Sigmoid colon (tissue), 7 donors: Measurements from ENCODE around the gene LLGL2. TPM values are rescaled to one million over a fixed set of nuclear protein-coding genes. Genes with fewer than 3 reads are reported as not detected.

Experiments used
- DNase-seq: peaks from one replicate; pipeline ENCODE4 v3.0.0-alpha.2; 2019
- H3K27ac ChIP-seq, 4 donors: fragments of 200-600 bp; sonication (generic); one replicate each; pipeline ENCODE4 v1.5.1; 2016 to 2019; ENCODE audit warnings: mild to moderate bottlenecking in 1 of 4
- H3K27me3 ChIP-seq, 3 donors: fragments of 200-600 bp; sonication (generic); one replicate each; pipeline ENCODE4 v1.5.1; 2019; ENCODE audit warnings: mild to moderate bottlenecking in 1 of 3
- H3K36me3 ChIP-seq, 4 donors: fragments of 200-600 bp; sonication (generic); one replicate each; pipeline ENCODE4 v1.5.1; 2016 to 2019
- H3K4me1 ChIP-seq, 4 donors: fragments of 200-600 bp; sonication (generic); one replicate each; pipeline ENCODE4 v1.5.1; 2017 to 2019
- H3K4me3 ChIP-seq, 4 donors: fragments of 200-600 bp; sonication (generic); one replicate each; pipeline ENCODE4 v1.5.1; 2017 to 2019; ENCODE audit warnings: mild to moderate bottlenecking in 2 of 4, moderate library complexity in 1 of 4
- H3K9me3 ChIP-seq, 4 donors: fragments of 200-600 bp in 3 of 4; sonication (generic) in 3 of 4; one replicate each; pipeline versions ENCODE4 v1.5.1 to v1.6.1; 2013 to 2019
- EP300 ChIP-seq, 4 donors: sonication (generic); formaldehyde crosslinking; IDR thresholded peaks; one replicate each; pipeline ENCODE4 v1.6.1; 2017; ENCODE audit warnings: antibody characterized with exemption in 4 of 4
- POLR2A ChIP-seq, 2 donors: fragments of 450-650 bp; IDR thresholded peaks; one replicate each; pipeline ENCODE4 v1.6.1; 2016; ENCODE audit warnings: antibody characterized with exemption in 2 of 2, mild to moderate bottlenecking in 2 of 2, moderate library complexity in 2 of 2
- POLR2AphosphoS5 ChIP-seq, 4 donors: sonication (generic); formaldehyde crosslinking; IDR thresholded peaks; one replicate each; pipeline ENCODE4 v1.6.1; 2017; ENCODE audit warnings: antibody characterized with exemption in 4 of 4
- WGBS, 2 donors: extraction: QIAGEN DNeasy Blood & Tissue Kit; methylation state at CpG; one replicate each; pipeline ENCODE4 v1.1.7; 2013; 5-methylcytosine and 5-hydroxymethylcytosine counted together
- intact Hi-C: fragments of 100-400 bp; cut with DNase I; formaldehyde crosslinking; loops from one replicate; pipeline ENCODE4 v1.15.1; 2023
- polyA plus RNA-seq, 3 donors: library from polyadenylated mRNA; stranded (reverse); fragments of 200-250 nt; gene quantifications; one replicate each; pipeline ENCODE4 v1.2.3, GENCODE V29; 2013
- total RNA-seq, 4 donors: library from RNA; depleted of rRNA; stranded (reverse); fragments of >200 nt; gene quantifications; one replicate each; pipeline ENCODE4 v1.1.0, GENCODE V29; 2016
- TF ChIP-seq, protein P1 (sequence below), 4 experiments: fragments of 450-650 bp in 3 of 4; fragments of 200-600 bp in 1 of 4; IDR thresholded peaks; one replicate each; pipeline ENCODE4 v1.5.1; 2016 to 2019; ENCODE audit warnings: antibody characterized with exemption in 4 of 4, mild to moderate bottlenecking in 3 of 4, moderate library complexity in 2 of 4
- donor health status: healthy with polysubstance abuse.
- donor health status: Bipolar disorder and iron deficiency.
- donor health status: healthy.

Gene LLGL2
- total and polyA plus RNA-seq, 7 donors: 1.4 to 299 (median 5.0) TPM

DNA sequence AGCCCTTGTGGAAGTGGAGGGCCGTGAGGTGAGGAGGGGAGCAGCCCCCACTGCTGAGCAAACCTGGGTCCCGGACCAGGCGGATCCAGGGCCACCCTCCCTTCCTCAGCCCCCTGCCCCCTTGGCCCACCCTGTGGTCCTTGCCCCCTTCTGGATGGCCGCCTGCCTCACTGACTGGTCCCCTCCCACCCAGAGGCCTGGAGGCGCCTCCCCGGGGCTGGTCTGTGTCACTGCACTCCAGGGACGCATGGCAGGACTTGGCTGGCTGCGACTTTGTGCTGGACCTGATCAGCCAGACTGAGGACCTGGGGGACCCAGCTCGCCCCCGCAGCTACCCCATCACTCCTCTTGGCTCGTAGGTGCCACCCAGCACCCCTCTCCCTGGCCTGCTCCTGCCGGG is 88.5 kb downstream of the LLGL2 start:
- DNase-seq: no peak
- Histone ChIP-seq H3K9me3 (no peaks in the 10 kb centered on the region), H3K4me1 (no peaks in the 10 kb centered on the region), H3K36me3 (peaks cover 7 to 89% (median 32%) of the 10 kb centered on the region in 4 donors), H3K4me3 (no peak overlapping the region), H3K27ac (no peak overlapping the region), H3K27me3 (no peaks in the 10 kb centered on the region)
- intact Hi-C loops: no loop called here
- WGBS, 2 donors: 86 to 93% methylated on average over 12 of the region's 12 CpGs
- no peak for TF ChIP-seq POLR2A (IDR thresholded peaks at IDR 0.05)
- TF ChIP-seq POLR2AphosphoS5 (IDR thresholded peaks at IDR 0.05): no peak
- no peak for TF ChIP-seq EP300 (IDR thresholded peaks at IDR 0.05)
- TF ChIP-seq, protein P1, sequence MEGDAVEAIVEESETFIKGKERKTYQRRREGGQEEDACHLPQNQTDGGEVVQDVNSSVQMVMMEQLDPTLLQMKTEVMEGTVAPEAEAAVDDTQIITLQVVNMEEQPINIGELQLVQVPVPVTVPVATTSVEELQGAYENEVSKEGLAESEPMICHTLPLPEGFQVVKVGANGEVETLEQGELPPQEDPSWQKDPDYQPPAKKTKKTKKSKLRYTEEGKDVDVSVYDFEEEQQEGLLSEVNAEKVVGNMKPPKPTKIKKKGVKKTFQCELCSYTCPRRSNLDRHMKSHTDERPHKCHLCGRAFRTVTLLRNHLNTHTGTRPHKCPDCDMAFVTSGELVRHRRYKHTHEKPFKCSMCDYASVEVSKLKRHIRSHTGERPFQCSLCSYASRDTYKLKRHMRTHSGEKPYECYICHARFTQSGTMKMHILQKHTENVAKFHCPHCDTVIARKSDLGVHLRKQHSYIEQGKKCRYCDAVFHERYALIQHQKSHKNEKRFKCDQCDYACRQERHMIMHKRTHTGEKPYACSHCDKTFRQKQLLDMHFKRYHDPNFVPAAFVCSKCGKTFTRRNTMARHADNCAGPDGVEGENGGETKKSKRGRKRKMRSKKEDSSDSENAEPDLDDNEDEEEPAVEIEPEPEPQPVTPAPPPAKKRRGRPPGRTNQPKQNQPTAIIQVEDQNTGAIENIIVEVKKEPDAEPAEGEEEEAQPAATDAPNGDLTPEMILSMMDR (IDR thresholded peaks at IDR 0.05): no peak

DNA sequence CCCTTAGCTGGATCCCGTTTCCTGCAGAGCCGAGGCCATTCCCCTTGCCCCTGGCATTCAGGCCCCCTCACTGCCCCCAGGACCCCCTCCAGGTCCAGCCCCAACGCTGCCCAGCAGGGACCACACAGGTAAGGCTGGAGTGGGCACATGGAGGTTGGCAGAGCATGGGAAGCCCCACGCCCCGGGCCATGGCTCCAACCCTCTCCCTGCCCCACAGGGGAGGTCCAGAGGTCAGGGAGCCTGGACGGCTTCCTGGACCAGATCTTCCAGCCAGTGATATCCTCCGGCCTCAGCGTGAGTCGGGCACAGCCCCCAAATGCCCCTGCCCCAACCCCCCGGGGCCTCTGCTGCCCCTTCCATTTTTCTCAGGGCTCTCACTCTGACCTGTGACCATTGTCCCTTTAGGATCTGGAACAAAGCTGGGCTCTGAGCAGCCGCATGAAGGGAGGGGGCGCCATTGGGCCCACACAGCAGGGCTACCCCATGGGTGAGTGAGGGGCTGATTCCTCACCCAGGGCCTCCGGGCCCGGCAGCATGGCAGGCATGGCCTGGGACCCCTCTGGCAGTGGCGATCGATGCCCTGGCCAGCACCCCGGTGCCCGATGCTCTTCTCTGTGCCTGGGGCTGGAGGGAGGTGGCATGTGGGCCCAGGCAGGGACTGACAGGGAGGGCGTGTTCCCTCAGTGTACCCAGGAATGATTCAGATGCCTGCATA is 89.2 kb downstream of the LLGL2 start:
- no peaks in the 10 kb centered on the region for H3K27me3 ChIP-seq
- H3K4me3 ChIP-seq: no peak overlapping the region
- TF ChIP-seq POLR2A (IDR thresholded peaks at IDR 0.05) (no peak), EP300 (IDR thresholded peaks at IDR 0.05) (no peak), POLR2AphosphoS5 (IDR thresholded peaks at IDR 0.05) (no peak)
- TF ChIP-seq, protein P1 (IDR thresholded peaks at IDR 0.05): no peak
- H3K4me1 ChIP-seq: no peaks in the 10 kb centered on the region
- no peaks in the 10 kb centered on the region for H3K9me3 ChIP-seq
- intact Hi-C loops: no loop called here
- H3K36me3 ChIP-seq: peaks cover 7 to 95% (median 35%) of the 10 kb centered on the region in 4 donors
- H3K27ac ChIP-seq: no peak overlapping the region
- no peak for DNase-seq
- 73 to 92% methylated on average over 19 of the region's 19 CpGs for WGBS, 2 donors

DNA sequence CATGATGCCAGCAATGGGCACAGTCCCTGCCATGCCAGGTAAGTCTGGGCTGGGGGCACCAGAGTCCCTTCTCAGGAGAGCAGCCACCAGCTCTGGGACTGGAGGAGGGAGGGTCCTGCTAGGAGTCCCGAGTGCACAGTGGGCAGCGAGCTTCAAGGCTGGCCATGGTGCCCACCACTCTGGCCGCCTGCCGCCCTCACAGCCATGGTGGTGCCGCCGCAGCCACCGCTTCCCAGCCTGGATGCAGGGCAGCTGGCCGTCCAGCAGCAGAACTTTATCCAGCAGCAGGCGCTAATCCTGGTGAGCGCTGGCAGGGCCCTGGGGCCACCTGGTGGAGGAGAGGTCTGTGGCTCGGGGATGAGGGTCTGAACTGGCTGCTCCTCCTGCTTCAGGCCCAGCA is 89.8 kb downstream of the LLGL2 start:
- H3K4me3 ChIP-seq: no peak overlapping the region
- DNase-seq: no peak
- no peaks in the 10 kb centered on the region for H3K9me3 ChIP-seq
- intact Hi-C loops: no loop called here
- no peaks in the 10 kb centered on the region for H3K4me1 ChIP-seq
- WGBS, 2 donors: 91 to 92% methylated on average over 11 of the region's 11 CpGs
- H3K27me3 ChIP-seq: no peaks in the 10 kb centered on the region
- H3K36me3 ChIP-seq: peaks cover 10 to 95% (median 36%) of the 10 kb centered on the region in 4 donors
- H3K27ac ChIP-seq: no peak overlapping the region
- TF ChIP-seq, protein P1 (IDR thresholded peaks at IDR 0.05): no peak
- TF ChIP-seq POLR2AphosphoS5 (IDR thresholded peaks at IDR 0.05): no peak
- no peak for TF ChIP-seq POLR2A (IDR thresholded peaks at IDR 0.05)
- no peak for TF ChIP-seq EP300 (IDR thresholded peaks at IDR 0.05)

DNA sequence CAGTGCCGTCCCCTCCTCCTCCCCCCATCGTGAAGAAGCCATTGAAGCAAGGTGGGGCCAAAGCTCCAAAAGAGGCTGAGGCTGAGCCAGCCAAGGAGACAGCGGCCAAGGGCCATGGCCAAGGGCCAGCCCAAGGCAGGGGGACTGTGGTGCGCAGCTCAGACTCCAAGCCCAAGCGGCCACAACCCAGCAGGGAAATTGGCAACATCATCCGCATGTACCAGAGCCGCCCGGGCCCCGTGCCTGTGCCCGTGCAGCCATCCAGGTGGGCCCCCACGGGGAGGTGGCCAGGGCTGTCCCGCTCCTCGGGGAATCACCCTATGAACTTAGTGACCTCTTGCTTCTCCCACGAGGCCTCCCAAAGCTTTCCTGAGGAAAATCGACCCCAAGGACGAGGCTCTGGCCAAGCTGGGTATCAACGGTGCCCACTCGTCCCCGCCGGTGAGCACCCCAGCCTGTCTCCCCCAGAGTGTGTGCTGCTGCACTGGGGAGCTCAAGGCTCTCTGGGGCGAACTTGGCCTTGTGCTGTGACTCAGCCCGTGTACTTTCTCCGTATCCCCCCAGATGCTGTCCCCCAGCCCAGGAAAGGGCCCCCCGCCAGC is 91.1 kb downstream of the LLGL2 start:
- peaks cover 10 to 98% (median 36%) of the 10 kb centered on the region in 4 donors for H3K36me3 ChIP-seq

DNA sequence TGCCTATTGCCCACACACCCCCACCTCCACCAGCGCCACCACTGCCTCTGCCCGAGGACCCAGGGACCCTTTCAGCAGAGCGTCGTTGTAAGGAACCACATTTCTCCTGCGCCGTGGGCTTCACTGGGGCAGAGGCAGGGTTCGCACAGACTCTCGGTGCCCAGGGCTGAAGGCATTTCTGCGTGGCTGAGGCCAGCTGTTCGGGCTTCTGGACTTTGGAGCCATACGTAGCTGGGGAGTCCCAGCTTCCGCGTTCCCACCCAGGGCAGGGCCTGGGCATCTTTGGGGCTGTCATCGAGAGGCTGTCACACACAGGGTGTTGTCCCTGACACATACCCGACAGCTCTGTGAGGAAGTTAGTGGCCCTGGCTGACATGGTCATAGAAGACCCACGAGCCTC is 91.7 kb downstream of the LLGL2 start:
- DNase-seq: no peak
- Histone ChIP-seq H3K4me3 (no peak overlapping the region), H3K9me3 (no peaks in the 10 kb centered on the region), H3K36me3 (peaks cover 10 to 92% (median 34%) of the 10 kb centered on the region in 4 donors), H3K4me1 (no peaks in the 10 kb centered on the region), H3K27ac (no peak overlapping the region), H3K27me3 (no peaks in the 10 kb centered on the region)
- TF ChIP-seq, protein P1 (IDR thresholded peaks at IDR 0.05): no peak
- peak in 1 of 2 donors; percentile 23 for TF ChIP-seq POLR2A (IDR thresholded peaks at IDR 0.05)
- intact Hi-C loops: no loop called here
- WGBS, 2 donors: 22 to 72% methylated on average over 16 of the region's 16 CpGs

More for the DNA sequence above, 91.1 kb downstream of the LLGL2 start:
- WGBS, 2 donors: 64 to 87% methylated on average over 24 of the region's 24 CpGs
- Histone ChIP-seq H3K4me1 (no peaks in the 10 kb centered on the region), H3K27ac (no peak overlapping the region), H3K9me3 (no peaks in the 10 kb centered on the region), H3K4me3 (no peak overlapping the region), H3K27me3 (no peaks in the 10 kb centered on the region)
- TF ChIP-seq POLR2A (IDR thresholded peaks at IDR 0.05) (no peak), POLR2AphosphoS5 (IDR thresholded peaks at IDR 0.05) (no peak)
- intact Hi-C loops: no loop called here
- no peak for DNase-seq
